ENCODE measurements around the gene CACNA2D3. TPM values are rescaled to one million over a fixed set of nuclear protein-coding genes. Genes with fewer than 3 reads are reported as not detected.

The CACNA2D3 gene
- total RNA-seq, 1 experiment from 2014 or later: 0.59 TPM

DNA sequence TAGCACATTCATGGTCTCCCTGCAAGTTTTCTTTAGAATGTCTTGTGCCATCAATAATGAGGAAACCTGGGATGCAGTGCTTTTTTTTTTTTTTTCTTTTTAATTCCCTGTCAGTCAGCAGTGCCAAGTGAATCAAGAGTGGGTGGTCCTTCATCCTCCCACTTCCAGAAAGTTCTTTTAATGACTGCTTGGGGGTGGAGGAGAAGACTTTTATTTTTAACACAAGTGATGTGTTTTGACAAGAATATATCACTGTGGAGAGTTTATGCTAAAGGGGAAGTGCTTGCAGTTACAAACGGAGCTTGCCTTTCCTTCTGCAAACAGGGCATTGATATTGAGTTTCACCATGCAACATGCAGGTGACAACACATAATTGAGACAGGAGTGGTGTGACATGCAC lies 69.7 kb downstream of the CACNA2D3 start:
- no peak overlapping the region for H2AFZ ChIP-seq
- H3K9me3 ChIP-seq (ENCODE audit: insufficient read depth, low read depth): no peaks in the 10 kb centered on the region
- no peak for DNase-seq
- no peaks in the 10 kb centered on the region for H3F3A ChIP-seq (ENCODE audit: insufficient read depth, low read depth)
- ChIA-PET CTCF (no interaction called here), POLR2A (ENCODE audit: unreplicated experiment) (no interaction called here)
- no peaks in the 10 kb centered on the region for H3K9me2 ChIP-seq (ENCODE audit: insufficient read depth)
- no peaks in the 10 kb centered on the region for H3K79me2 ChIP-seq (ENCODE audit: low read depth)
- intact Hi-C loops (cut with micrococcal nuclease; ENCODE audit: unreplicated experiment): no loop called here
- no peaks in the 10 kb centered on the region for H3K4me1 ChIP-seq (replicated peaks; ENCODE audit: insufficient read depth)
- H3K27me3 ChIP-seq (ENCODE audit: insufficient read depth, low read depth): no peaks in the 10 kb centered on the region
- no peak overlapping the region for H3K4me3 ChIP-seq
- no peak overlapping the region for H3K4me2 ChIP-seq
- no peaks in the 10 kb centered on the region for H3K36me3 ChIP-seq (ENCODE audit: low read depth)
- no peak overlapping the region for H3K27ac ChIP-seq
- H4K20me1 ChIP-seq (ENCODE audit: insufficient read depth): no peaks in the 10 kb centered on the region
- TF ChIP-seq, protein P1, sequence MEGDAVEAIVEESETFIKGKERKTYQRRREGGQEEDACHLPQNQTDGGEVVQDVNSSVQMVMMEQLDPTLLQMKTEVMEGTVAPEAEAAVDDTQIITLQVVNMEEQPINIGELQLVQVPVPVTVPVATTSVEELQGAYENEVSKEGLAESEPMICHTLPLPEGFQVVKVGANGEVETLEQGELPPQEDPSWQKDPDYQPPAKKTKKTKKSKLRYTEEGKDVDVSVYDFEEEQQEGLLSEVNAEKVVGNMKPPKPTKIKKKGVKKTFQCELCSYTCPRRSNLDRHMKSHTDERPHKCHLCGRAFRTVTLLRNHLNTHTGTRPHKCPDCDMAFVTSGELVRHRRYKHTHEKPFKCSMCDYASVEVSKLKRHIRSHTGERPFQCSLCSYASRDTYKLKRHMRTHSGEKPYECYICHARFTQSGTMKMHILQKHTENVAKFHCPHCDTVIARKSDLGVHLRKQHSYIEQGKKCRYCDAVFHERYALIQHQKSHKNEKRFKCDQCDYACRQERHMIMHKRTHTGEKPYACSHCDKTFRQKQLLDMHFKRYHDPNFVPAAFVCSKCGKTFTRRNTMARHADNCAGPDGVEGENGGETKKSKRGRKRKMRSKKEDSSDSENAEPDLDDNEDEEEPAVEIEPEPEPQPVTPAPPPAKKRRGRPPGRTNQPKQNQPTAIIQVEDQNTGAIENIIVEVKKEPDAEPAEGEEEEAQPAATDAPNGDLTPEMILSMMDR (conservative IDR thresholded peaks at IDR 0.05): no peak
- TF ChIP-seq EZH2 (IDR thresholded peaks at IDR 0.05; ENCODE audit: low read depth): no peak
- no TSS peak for BruUV-seq (replicated peaks)

DNA sequence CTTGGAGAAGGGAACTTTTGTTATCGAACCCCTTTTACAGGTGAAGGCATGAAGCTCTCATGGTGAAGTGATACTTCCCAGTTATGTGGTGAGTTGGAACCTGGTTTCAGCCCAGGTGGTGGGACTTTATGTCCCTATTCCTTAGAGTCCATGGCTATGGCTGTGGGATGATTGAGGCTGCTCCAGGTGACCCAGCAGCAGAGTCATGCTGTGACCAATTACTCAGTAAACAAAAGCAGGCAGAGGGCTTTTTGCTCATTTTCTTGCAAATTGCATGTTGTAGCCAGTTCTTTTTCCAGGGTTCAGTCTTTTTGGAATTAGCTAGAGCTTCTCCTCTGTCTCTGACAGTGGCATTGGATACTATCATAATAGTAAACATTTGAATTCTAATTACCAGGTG lies 70.7 kb downstream of the CACNA2D3 start:
- ChIA-PET POLR2A (ENCODE audit: unreplicated experiment) (no interaction called here), CTCF (no interaction called here)
- Histone ChIP-seq H3K27me3 (ENCODE audit: insufficient read depth, low read depth) (peaks cover 5% of the 10 kb centered on the region; the same call in 1 of the 2 replicates), H3F3A (ENCODE audit: insufficient read depth, low read depth) (no peaks in the 10 kb centered on the region), H3K4me3 (no peak overlapping the region), H3K9me3 (ENCODE audit: insufficient read depth, low read depth) (no peaks in the 10 kb centered on the region), H3K79me2 (ENCODE audit: low read depth) (no peaks in the 10 kb centered on the region), H3K27ac (no peak overlapping the region), H4K20me1 (ENCODE audit: insufficient read depth) (no peaks in the 10 kb centered on the region), H3K9me2 (ENCODE audit: insufficient read depth) (no peaks in the 10 kb centered on the region), H3K36me3 (ENCODE audit: low read depth) (no peaks in the 10 kb centered on the region), H3K4me1 (replicated peaks; ENCODE audit: insufficient read depth) (no peaks in the 10 kb centered on the region), H3K4me2 (no peak overlapping the region), H2AFZ (no peak overlapping the region)
- no peak for TF ChIP-seq EZH2 (IDR thresholded peaks at IDR 0.05; ENCODE audit: low read depth)
- intact Hi-C loops (cut with micrococcal nuclease; ENCODE audit: unreplicated experiment): no loop called here
- BruUV-seq (replicated peaks): no TSS peak
- no peak for DNase-seq

DNA sequence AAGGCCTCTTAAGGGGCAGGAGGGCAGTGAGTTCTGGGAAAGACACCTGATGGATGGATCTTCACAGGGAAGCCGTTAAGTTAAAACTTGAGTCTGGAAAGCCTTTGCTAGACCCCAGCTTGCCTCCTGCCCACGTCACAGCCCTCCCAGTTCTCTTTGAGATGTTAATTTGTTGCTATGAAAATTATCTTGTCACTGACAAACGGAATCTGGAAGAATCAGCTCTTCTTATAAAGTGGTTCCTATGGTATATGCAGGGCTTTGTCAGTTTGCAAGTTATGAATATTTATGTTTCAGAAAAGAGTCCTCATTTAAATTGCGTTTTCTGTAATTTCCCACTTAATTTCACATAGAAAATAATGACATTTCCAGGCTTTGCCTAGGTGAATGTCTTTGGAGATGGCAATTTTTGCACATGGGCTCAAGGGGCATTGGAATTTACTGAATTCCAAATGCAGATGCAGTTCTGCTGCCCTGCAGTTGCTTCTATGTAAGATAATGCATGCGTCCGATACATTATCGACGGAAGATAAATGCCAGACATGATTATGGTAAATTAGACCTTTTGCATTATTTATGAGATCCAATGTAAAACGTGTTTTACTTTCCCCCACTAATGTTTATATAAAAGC lies 74.1 kb downstream of the CACNA2D3 start:
- Histone ChIP-seq H3K27me3 (ENCODE audit: insufficient read depth, low read depth) (peaks cover 9% of the 10 kb centered on the region; the same call in 1 of the 2 replicates), H3K9me2 (ENCODE audit: insufficient read depth) (no peaks in the 10 kb centered on the region), H2AFZ (no peak overlapping the region), H3K4me3 (no peak overlapping the region), H3K27ac (no peak overlapping the region), H3K4me2 (no peak overlapping the region), H3K9me3 (ENCODE audit: insufficient read depth, low read depth) (no peaks in the 10 kb centered on the region), H3K36me3 (ENCODE audit: low read depth) (no peaks in the 10 kb centered on the region), H3F3A (ENCODE audit: insufficient read depth, low read depth) (no peaks in the 10 kb centered on the region), H4K20me1 (ENCODE audit: insufficient read depth) (no peaks in the 10 kb centered on the region), H3K79me2 (ENCODE audit: low read depth) (no peaks in the 10 kb centered on the region), H3K4me1 (replicated peaks; ENCODE audit: insufficient read depth) (no peaks in the 10 kb centered on the region)
- intact Hi-C loops (cut with micrococcal nuclease; ENCODE audit: unreplicated experiment): no loop called here
- ChIA-PET CTCF (no interaction called here), POLR2A (ENCODE audit: unreplicated experiment) (no interaction called here)
- TF ChIP-seq, protein P1 (conservative IDR thresholded peaks at IDR 0.05): no peak
- no peak for TF ChIP-seq EZH2 (IDR thresholded peaks at IDR 0.05; ENCODE audit: low read depth)
- DNase-seq: no peak
- BruUV-seq (replicated peaks): no TSS peak

DNA sequence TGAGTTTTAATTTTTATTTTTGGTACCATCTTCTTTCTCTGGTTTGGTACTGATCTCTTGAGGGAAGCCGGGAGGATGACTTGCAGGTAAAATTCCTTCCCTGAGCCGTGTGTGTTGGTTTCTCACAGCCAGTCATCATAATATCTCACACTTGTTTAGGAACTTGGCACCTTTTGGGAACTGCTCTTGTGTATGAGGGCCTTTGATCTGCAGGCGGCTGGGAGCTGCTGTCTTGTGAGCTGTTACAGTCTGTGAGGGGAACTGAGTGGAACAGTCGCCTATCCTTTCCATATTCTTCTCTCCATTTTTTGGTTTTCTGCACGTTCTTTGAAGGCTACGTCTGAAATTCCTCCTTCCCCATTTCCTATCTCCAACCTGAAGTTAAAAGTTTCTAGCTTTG lies 75.2 kb downstream of the CACNA2D3 start:
- H3K4me1 ChIP-seq (replicated peaks; ENCODE audit: insufficient read depth): no peaks in the 10 kb centered on the region
- H4K20me1 ChIP-seq (ENCODE audit: insufficient read depth): no peaks in the 10 kb centered on the region
- no peak overlapping the region for H3K4me3 ChIP-seq
- no peaks in the 10 kb centered on the region for H3F3A ChIP-seq (ENCODE audit: insufficient read depth, low read depth)
- no peak for DNase-seq
- intact Hi-C loops (cut with micrococcal nuclease; ENCODE audit: unreplicated experiment): no loop called here
- POLR2A ChIA-PET (ENCODE audit: unreplicated experiment): no interaction called here
- no peaks in the 10 kb centered on the region for H3K79me2 ChIP-seq (ENCODE audit: low read depth)
- no peaks in the 10 kb centered on the region for H3K36me3 ChIP-seq (ENCODE audit: low read depth)
- TF ChIP-seq EZH2 (IDR thresholded peaks at IDR 0.05; ENCODE audit: low read depth): no peak
- TF ChIP-seq, protein P1 (conservative IDR thresholded peaks at IDR 0.05): no peak
- no peak overlapping the region for H3K27ac ChIP-seq
- no TSS peak for BruUV-seq (replicated peaks)
- CTCF ChIA-PET: no interaction called here
- H3K9me2 ChIP-seq (ENCODE audit: insufficient read depth): no peaks in the 10 kb centered on the region
- peaks cover 9% of the 10 kb centered on the region; the same call in 1 of the 2 replicates for H3K27me3 ChIP-seq (ENCODE audit: insufficient read depth, low read depth)
- H2AFZ ChIP-seq: no peak overlapping the region
- H3K9me3 ChIP-seq (ENCODE audit: insufficient read depth, low read depth): no peaks in the 10 kb centered on the region
- no peak overlapping the region for H3K4me2 ChIP-seq

All from PC-9 (cell line).